Fibroblast of lung (primary cell): ENCODE results near the gene ADAMTS9. TPM values are rescaled to one million over a fixed set of nuclear protein-coding genes. Genes with fewer than 3 reads are reported as not detected.
A peak's percentile ranks its signal among the peaks of the same experiment; 100 is the strongest.

ENCODE experiments used
- DNase-seq, 2 donors: peaks; one replicate each; pipeline versions ENCODE4 v3.0.0 to v3.0.0-alpha.2; 2010; ENCODE audit warnings: low read depth in 2 of 2
- H2AFZ ChIP-seq: 2 replicates; pipeline ENCODE4 v1.5.1; 2012; ENCODE audit warnings: low read length, control low read depth, inconsistent platforms
- H3K27ac ChIP-seq: 2 replicates; pipeline ENCODE4 v1.5.1; 2011; ENCODE audit warnings: low read length, control low read depth; ENCODE audit not compliant: insufficient read depth
- H3K27me3 ChIP-seq: 2 replicates; pipeline ENCODE4 v1.5.1; 2011; ENCODE audit warnings: mild to moderate bottlenecking, low read length; ENCODE audit not compliant: control insufficient read depth, insufficient read depth
- H3K36me3 ChIP-seq: 2 replicates; pipeline ENCODE4 v1.5.1; 2011; ENCODE audit warnings: low read length; ENCODE audit not compliant: control insufficient read depth, insufficient read depth
- H3K4me1 ChIP-seq: 2 replicates; pipeline ENCODE4 v1.5.1; 2011; ENCODE audit warnings: low read length; ENCODE audit not compliant: control insufficient read depth, insufficient read depth; ENCODE audit errors: extremely low read depth
- H3K4me2 ChIP-seq: 2 replicates; pipeline ENCODE4 v1.5.1; 2011; ENCODE audit warnings: low read length, control low read depth; ENCODE audit not compliant: insufficient read depth; ENCODE audit errors: extremely low read depth
- H3K4me3 ChIP-seq, 4 experiments: fragments of 200-600 bp in 1 of 4; sonication (generic) in 1 of 4; replicated peaks in 1 of 4; 2 replicates each; pipeline ENCODE4 v1.5.1; 2011 to 2016; ENCODE audit warnings: low read length in 4 of 4, low read depth in 3 of 4, mild to moderate bottlenecking in 3 of 4, control low read depth in 2 of 4, inconsistent platforms in 1 of 4, mixed read lengths in 1 of 4; ENCODE audit not compliant: insufficient read depth in 1 of 4; ENCODE audit errors: control extremely low read depth in 1 of 4
- H3K79me2 ChIP-seq: 2 replicates; pipeline ENCODE4 v1.5.1; 2012; ENCODE audit warnings: mild to moderate bottlenecking, low read length, inconsistent platforms; ENCODE audit not compliant: control insufficient read depth, insufficient read depth
- H3K9ac ChIP-seq: 2 replicates; pipeline ENCODE4 v1.5.1; 2011; ENCODE audit warnings: mild to moderate bottlenecking, low read length, control low read depth; ENCODE audit not compliant: insufficient read depth
- H3K9me3 ChIP-seq: 2 replicates; pipeline ENCODE4 v1.5.1; 2012; ENCODE audit warnings: low read depth, low read length; ENCODE audit not compliant: control insufficient read depth, insufficient read depth
- H4K20me1 ChIP-seq: 2 replicates; pipeline ENCODE4 v1.5.1; 2011; ENCODE audit warnings: low read length; ENCODE audit not compliant: control insufficient read depth, insufficient read depth; ENCODE audit errors: extremely low read depth
- CTCF ChIP-seq, 2 donors: IDR thresholded peaks in 1 of 2; conservative IDR thresholded peaks in 1 of 2; 1 replicate in 1 of 2; 2 replicates in 1 of 2; pipeline ENCODE4 v1.5.1; 2011 to 2012; ENCODE audit warnings: low read length in 2 of 2, control low read depth in 1 of 2, inconsistent platforms in 1 of 2, low read depth in 1 of 2, mild to moderate bottlenecking in 1 of 2
- EZH2 ChIP-seq: IDR thresholded peaks from 2 replicates; pipeline ENCODE4 v1.5.1; 2012; ENCODE audit warnings: low read length, control low read depth, mild to moderate bottlenecking; ENCODE audit errors: missing control alignments
- polyA plus RNA-seq, 2 donors: library from polyadenylated mRNA; depleted of rRNA in 1 of 2; stranded (reverse) in 1 of 2; unstranded in 1 of 2; fragments of >200 nt; gene quantifications; 2 replicates each; pipeline ENCODE4 v1.2.1, GENCODE V29; 2011 to 2012; ENCODE audit warnings: missing spikeins in 1 of 2
- total RNA-seq: library from RNA; depleted of rRNA; stranded (reverse); fragments of >200 nt; gene quantifications from 2 replicates; pipeline ENCODE4 v1.2.1, GENCODE V29; 2014

The ADAMTS9 gene
- total and polyA plus RNA-seq, 2 donors (not counting 1 experiment from before 2014, with no cell fraction given) = 0.82 to 1.8 TPM

- no peaks in the 10 kb centered on the region for H4K20me1 ChIP-seq
- H3K36me3 ChIP-seq = no peaks in the 10 kb centered on the region
- no peak overlapping the region for H3K27ac ChIP-seq
- no peaks in the 10 kb centered on the region for H3K27me3 ChIP-seq
- H2AFZ ChIP-seq = no peak overlapping the region
- no peaks in the 10 kb centered on the region for H3K4me1 ChIP-seq
- H3K9me3 ChIP-seq = no peaks in the 10 kb centered on the region
- no peak overlapping the region for H3K4me3 ChIP-seq
- H3K4me2 ChIP-seq = no peak overlapping the region
- no peak overlapping the region for H3K9ac ChIP-seq
- H3K79me2 ChIP-seq = no peaks in the 10 kb centered on the region
- DNase-seq = no peak
- no peak for TF ChIP-seq CTCF (conservative IDR thresholded peaks at IDR 0.05 in 1 of 2, IDR thresholded peaks at IDR 0.05 in 1 of 2; ENCODE audit: low read depth in 1 of 2, low read length in 2 of 2)
- no peak for TF ChIP-seq EZH2
Observed at GRCh38 chr3:64506255-64506654, 181.5 kb downstream of the ADAMTS9 start.

- no peak overlapping the region for H3K4me2 ChIP-seq
- H2AFZ ChIP-seq = no peak overlapping the region
- H4K20me1 ChIP-seq = no peaks in the 10 kb centered on the region
- TF ChIP-seq CTCF (conservative IDR thresholded peaks at IDR 0.05 in 1 of 2, IDR thresholded peaks at IDR 0.05 in 1 of 2; ENCODE audit: low read depth in 1 of 2, low read length in 2 of 2) = no peak
- TF ChIP-seq EZH2 = no peak
- no peaks in the 10 kb centered on the region for H3K79me2 ChIP-seq
- no peaks in the 10 kb centered on the region for H3K36me3 ChIP-seq
- H3K4me3 ChIP-seq = no peak overlapping the region
- no peak overlapping the region for H3K9ac ChIP-seq
- no peaks in the 10 kb centered on the region for H3K27me3 ChIP-seq
- no peak for DNase-seq
- H3K27ac ChIP-seq = no peak overlapping the region
- H3K4me1 ChIP-seq = no peaks in the 10 kb centered on the region
- H3K9me3 ChIP-seq = no peaks in the 10 kb centered on the region
Observed at GRCh38 chr3:64505419-64505818, 182.4 kb downstream of the ADAMTS9 start.

GRCh38 chr3:64502284-64502683, 185.5 kb downstream of the ADAMTS9 start:
- Histone ChIP-seq H3K4me3 (no peak overlapping the region), H4K20me1 (no peaks in the 10 kb centered on the region), H3K36me3 (no peaks in the 10 kb centered on the region), H3K27ac (no peak overlapping the region), H3K27me3 (no peaks in the 10 kb centered on the region), H3K9ac (no peak overlapping the region), H2AFZ (no peak overlapping the region), H3K4me1 (no peaks in the 10 kb centered on the region), H3K4me2 (no peak overlapping the region), H3K79me2 (no peaks in the 10 kb centered on the region), H3K9me3 (no peaks in the 10 kb centered on the region)
- TF ChIP-seq CTCF (conservative IDR thresholded peaks at IDR 0.05 in 1 of 2, IDR thresholded peaks at IDR 0.05 in 1 of 2; ENCODE audit: low read depth in 1 of 2, low read length in 2 of 2) = no peak
- no peak for TF ChIP-seq EZH2
- DNase-seq = peak; percentile 60 to 82
